GM12878 (cell line): ENCODE measurements around the gene LCE2A.

Source experiments
- BACH1 ChIP-seq: fragments of 450-650 bp; IDR thresholded peaks from 2 replicates; pipeline ENCODE4 v1.6.1; 2017; ENCODE audit warnings: mild to moderate bottlenecking, borderline replicate concordance
- BMI1 ChIP-seq: fragments of 450-650 bp; IDR thresholded peaks from 2 replicates; pipeline ENCODE4 v1.6.1; 2016; ENCODE audit warnings: mild to moderate bottlenecking, moderate library complexity, borderline replicate concordance
- CBX5 ChIP-seq: sonication (generic); IDR thresholded peaks from 2 replicates; pipeline ENCODE4 v1.6.1; 2016; ENCODE audit warnings: low read depth, moderate library complexity, mild to moderate bottlenecking, inconsistent platforms
- CHD4 ChIP-seq: fragments of 200-600 bp; sonication (generic); IDR thresholded peaks from 2 replicates; pipeline ENCODE4 v1.6.1; 2016; ENCODE audit warnings: mild to moderate bottlenecking
- CTCF ChIP-seq, 3 experiments: IDR thresholded peaks in 2 of 3; conservative IDR thresholded peaks in 1 of 3; 2 replicates each; pipeline ENCODE4 v1.5.1; 2011; ENCODE audit warnings: low read depth in 3 of 3, low read length in 3 of 3, mild to moderate bottlenecking in 3 of 3, control low read depth in 2 of 3, moderate library complexity in 2 of 3, inconsistent platforms in 1 of 3, mixed read lengths in 1 of 3; ENCODE audit not compliant: control insufficient read depth in 2 of 3, insufficient read depth in 1 of 3; ENCODE audit errors: extremely low read depth in 1 of 3
- EZH2 ChIP-seq: IDR thresholded peaks from 2 replicates; pipeline ENCODE4 v1.6.1; 2012; ENCODE audit warnings: low read depth, mild to moderate bottlenecking, control low read depth, inconsistent platforms, low read length, borderline replicate concordance; ENCODE audit not compliant: control insufficient read depth
- GABPA ChIP-seq: IDR thresholded peaks from 2 replicates; pipeline ENCODE4 v1.6.1; 2014; ENCODE audit warnings: antibody characterized with exemption, low read depth, mild to moderate bottlenecking, inconsistent platforms
- HCFC1 ChIP-seq: fragments of 150-350 bp; IDR thresholded peaks from 2 replicates; pipeline ENCODE4 v1.6.1; 2014; ENCODE audit warnings: low read length
- HDAC6 ChIP-seq: fragments of 200-600 bp; sonication (generic); IDR thresholded peaks from one replicate; pipeline ENCODE4 v1.8.0; 2017; ENCODE audit warnings: antibody characterized with exemption; ENCODE audit not compliant: unreplicated experiment
- MXI1 ChIP-seq: fragments of 150-350 bp; IDR thresholded peaks from 2 replicates; pipeline ENCODE4 v1.6.1; 2011; ENCODE audit warnings: low read depth, mild to moderate bottlenecking, inconsistent platforms, low read length, improper control_type of control experiment
- POLR2A ChIP-seq: IDR thresholded peaks from 2 replicates; pipeline ENCODE4 v1.6.1; 2011; ENCODE audit warnings: low read depth, mild to moderate bottlenecking, low read length
- POLR2AphosphoS5 ChIP-seq: IDR thresholded peaks from 2 replicates; pipeline ENCODE4 v1.6.1; 2011; ENCODE audit warnings: mild to moderate bottlenecking, low read length, inconsistent platforms
- ZZZ3 ChIP-seq: IDR thresholded peaks from 2 replicates; pipeline ENCODE4 v1.6.1; 2011; ENCODE audit warnings: low read depth; ENCODE audit not compliant: control insufficient read depth, insufficient read length

GRCh38 chr1:152718238-152718637 lies 20.1 kb downstream of the LCE2A start:
- no peak for TF ChIP-seq BACH1
- no peak for TF ChIP-seq POLR2A
- no peak for TF ChIP-seq POLR2AphosphoS5
- no peak for TF ChIP-seq EZH2
- no peak for TF ChIP-seq MXI1
- TF ChIP-seq HCFC1, result no peak
- TF ChIP-seq CTCF (IDR thresholded peaks at IDR 0.05 in 2 of 3, conservative IDR thresholded peaks at IDR 0.05 in 1 of 3; ENCODE audit: control insufficient read depth in 2 of 3, extremely low read depth in 1 of 3, insufficient read depth in 1 of 3, low read depth in 3 of 3, low read length in 3 of 3), result no peak
- no peak for TF ChIP-seq HDAC6
- TF ChIP-seq ZZZ3, result no peak
- no peak for TF ChIP-seq GABPA
- TF ChIP-seq CHD4, result no peak
- TF ChIP-seq CBX5, result no peak
- no peak for TF ChIP-seq BMI1
